Mucosa of gallbladder (tissue), 1 donor: ENCODE results near the gene MNS1. TPM values are rescaled to one million over a fixed set of nuclear protein-coding genes. Genes with fewer than 3 reads are reported as not detected.
"Not testable (repeated sequence)": the region's sequence is repeated elsewhere in the genome, so short reads cannot be mapped to it uniquely, and the experiment has no call there.

ENCODE experiments used
- DNase-seq: peaks from one replicate; pipeline ENCODE4 v3.0.0-alpha.2; 2020; ENCODE audit warnings: low spot score
- total RNA-seq: library from RNA; stranded (reverse); gene quantifications from one replicate; pipeline ENCODE4 v1.2.1, GENCODE V29; 2021
- donor health status: DM: no; HTN: no; CAD: no.

Gene MNS1
- total RNA-seq: 2.2 TPM

DNA sequence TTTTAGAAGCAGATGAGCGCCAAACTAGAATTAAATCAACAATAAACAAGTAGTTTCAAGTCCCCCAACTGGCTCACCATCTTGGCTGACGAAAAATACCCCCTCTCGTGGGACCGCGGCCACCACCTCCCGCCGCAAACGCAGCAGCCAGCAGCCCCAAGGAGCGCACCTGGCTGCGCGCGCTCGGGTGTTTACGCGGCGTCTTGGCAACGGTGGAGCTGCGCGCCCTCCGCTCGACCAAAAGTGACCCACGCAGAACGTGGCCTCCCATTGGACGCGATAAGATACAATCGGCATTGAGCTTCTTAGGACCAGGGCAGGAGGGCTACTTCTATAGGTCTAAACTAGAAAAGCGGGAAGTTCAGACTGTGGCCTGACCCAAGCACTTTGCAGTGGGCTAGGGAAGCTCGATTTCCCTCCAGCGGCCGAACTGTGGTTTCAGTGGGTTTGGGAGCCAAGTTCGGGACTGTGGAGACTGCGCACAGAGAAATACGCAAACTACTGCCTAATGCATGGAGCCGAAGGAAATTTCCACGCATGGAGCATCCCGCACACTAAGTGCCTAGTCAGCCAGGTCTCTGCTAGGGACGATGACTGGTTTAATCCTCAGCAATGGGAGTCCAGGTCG is at the start of gene MNS1:
TSS of gene MNS1 (minus strand) at position 245 of the 628 bp plus-strand sequence. CDS start at position 80, 165 bp downstream.
- peak; percentile 95 for DNase-seq

DNA sequence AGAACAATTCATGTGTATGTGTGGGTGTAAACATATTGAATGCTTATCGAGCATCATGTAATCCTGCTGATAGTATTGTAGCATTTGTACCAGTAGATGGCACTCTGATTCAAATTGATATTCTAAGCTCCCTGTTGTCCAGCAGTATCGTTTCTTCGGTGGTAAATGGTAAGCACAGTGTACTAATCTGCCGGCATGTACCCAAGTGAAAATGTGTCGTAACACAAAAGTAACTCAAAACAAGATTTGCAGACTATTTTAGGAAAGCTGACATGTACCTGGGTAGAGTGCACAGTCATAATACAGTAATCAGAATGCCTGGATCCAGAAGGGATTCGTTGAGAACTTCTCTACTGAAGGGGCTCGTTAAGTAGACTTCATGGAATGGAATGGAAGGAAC is 31.7 kb upstream of the MNS1 start:
- DNase-seq: no peak

GRCh38 chr15:56495533-56495932 is 30.6 kb upstream of the MNS1 start:
- DNase-seq: no peak

DNA sequence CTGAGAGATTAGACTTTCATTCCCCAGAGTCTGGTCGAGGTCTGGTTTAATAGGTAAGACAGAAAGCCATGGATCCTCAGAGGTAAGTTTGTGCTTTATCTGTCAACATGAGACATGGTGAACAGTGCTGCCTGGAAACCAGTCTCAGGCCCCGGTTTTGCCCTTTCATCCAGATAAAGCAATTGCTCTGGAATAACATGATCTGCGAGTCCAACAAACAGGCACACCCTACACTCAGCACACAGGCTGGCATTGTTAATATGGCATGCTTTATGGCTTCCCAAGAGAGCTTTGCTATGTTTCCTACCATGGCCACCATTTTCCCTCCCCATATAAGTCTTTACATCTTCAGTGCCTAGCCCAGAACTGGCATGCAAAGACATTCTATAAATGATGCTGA is 30.1 kb upstream of the MNS1 start:
- DNase-seq: no peak

DNA sequence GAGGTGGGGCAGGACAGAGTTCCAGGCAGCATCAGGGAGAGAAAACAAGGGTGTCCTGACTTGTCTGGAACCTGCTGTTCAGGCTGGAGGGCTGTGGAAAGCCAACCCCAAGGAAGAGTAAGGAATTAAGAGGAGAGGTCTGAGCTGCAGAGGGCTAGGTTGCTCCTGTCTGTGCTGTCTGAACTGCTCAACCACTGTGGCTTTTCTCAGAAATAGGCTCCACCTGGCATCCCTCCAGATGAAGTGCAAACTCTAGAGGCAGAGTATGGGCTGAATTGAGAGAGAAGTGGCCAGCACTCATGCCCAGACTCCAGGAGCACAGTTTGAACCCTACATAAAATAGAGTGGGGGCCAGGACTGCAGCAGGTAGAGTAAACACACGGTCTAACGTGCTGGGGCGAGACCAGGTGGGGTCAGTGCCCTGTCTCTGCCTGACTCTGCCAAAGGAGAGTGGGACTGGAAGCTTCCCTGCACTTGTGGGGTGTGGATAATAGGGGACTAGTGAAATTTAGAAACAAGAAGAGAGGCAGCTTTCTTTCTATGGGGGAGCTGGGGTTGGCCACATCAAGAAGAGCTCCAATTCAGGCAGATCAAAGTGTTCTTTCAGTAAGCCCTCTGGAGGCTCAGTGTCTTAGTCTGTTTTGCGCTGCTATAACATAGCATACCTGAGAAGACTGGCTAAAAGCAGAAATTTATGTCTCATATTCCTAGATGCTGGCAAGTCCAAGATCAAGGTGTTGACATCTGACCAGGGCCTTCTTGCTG is 28.0 kb upstream of the MNS1 start:
- DNase-seq: no peak

GRCh38 chr15:56492236-56492635 is 27.3 kb upstream of the MNS1 start:
- DNase-seq: no peak

- peak; percentile 77 for DNase-seq
Measured at GRCh38 chr15:56491110-56491722, 26.3 kb upstream of the MNS1 start.

DNA sequence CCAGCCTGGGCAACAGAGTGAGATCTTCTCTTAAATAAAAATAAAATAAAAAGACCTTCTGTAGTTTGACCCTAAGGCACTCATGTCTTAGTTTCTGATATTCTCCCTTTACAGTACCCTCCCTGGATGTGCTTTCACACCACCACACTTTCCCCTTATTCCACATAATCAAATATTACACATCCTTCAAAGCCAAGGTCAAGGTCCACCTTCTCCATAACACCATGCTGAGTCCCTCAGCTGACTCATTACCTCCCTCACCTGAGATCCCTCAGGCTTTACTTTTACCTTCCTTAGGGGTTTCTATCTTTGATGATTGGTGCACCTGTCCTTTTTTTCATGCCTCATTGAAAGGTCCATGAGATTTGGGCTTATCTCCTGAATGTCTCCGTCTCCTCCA is 25.5 kb upstream of the MNS1 start:
- no peak for DNase-seq

GRCh38 chr15:56486206-56486605 is 21.3 kb upstream of the MNS1 start:
- not testable (repeated sequence) for DNase-seq

DNA sequence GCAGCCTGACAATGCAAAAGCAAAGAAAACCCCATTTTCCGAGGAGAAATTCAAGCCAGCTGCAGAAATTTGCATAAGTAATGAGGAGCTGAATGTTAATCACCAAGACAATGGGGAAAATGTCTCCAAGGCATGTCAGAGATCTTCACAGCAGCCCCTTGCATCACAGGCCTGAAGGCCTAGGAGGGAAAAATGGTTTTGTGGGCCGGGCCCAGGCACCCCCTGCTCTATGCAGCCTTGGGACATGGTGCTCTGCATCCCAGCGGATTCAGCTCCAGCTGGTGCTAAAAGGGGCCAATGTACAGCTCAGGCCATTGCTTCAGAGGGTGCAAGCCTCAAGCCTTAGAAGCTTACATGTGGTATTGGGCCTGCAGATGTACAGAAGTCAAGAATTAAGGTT is 20.5 kb upstream of the MNS1 start:
- not testable (repeated sequence) for DNase-seq

GRCh38 chr15:56484287-56484686 is 19.4 kb upstream of the MNS1 start:
- DNase-seq: no peak

- DNase-seq: no peak
Measured at GRCh38 chr15:56475351-56475750, 10.4 kb upstream of the MNS1 start.

- no peak for DNase-seq
Measured at GRCh38 chr15:56473017-56473416, 8.1 kb upstream of the MNS1 start.

DNA sequence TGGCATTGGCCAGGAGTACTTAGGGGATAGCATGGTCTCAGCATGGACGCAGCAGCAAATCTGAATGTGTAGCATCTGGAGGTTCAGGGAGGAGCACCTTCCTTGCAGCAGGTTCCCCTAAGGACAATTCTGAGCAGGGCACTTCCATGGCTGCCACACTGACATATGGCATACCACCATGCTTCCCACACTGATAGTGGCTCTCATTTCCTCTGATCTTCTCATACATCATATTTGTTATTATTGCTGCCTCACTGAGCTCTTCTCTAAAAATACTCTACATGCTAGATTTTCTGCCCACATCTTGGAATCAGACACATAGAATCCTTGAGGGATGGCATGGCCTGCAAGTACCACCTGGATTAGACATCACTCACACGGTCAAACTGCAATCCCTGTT is 7.3 kb upstream of the MNS1 start:
- no peak for DNase-seq

DNA sequence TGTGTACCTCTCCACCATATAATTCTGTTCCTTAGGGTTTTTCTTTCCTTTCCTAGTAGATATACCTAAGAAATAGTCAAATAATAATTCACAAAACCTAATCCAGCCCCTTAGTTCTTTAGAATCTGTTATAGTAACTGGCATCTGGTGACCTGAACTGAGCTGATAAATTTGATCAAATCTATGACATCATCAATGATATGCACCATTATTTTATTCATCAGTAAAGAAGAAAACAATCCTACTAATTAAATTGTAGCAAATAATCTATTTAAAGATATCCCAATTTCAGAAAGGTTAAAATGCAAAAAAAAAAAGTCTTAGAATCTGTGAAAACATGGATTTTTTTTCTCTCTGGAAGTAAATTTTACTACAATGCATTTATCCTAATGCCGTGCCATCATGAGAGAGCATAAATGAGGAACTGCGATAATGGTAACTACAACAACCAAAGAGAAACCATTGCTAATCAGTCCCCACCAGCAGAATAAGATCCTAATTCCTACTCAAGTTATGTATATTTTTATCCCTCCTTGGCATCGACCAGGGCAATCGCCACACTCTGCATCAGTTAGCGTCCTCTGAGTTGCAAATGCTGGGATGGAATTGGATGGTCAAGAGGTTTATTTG is 6.6 kb upstream of the MNS1 start:
- no peak for DNase-seq

DNA sequence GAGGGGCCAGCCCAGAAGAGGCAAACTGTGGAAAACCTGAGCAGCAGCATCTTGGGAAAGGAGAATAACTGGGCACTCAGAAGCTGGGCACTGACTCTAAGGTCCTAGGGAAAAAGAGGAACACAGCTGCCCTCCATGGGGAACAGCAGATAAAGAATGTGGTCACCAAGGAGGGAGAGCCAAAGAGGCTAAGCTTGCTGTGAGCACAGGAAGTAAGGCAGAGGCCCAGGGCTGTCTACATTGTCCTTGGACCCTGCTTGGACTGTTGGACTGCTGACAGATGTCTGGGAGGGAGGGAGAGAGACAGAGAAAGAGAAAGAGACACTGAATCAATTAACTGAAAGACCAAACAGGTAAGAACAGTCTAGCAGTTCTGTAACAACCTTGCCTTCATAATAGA is 4.5 kb upstream of the MNS1 start:
- DNase-seq: peak; percentile 28

DNA sequence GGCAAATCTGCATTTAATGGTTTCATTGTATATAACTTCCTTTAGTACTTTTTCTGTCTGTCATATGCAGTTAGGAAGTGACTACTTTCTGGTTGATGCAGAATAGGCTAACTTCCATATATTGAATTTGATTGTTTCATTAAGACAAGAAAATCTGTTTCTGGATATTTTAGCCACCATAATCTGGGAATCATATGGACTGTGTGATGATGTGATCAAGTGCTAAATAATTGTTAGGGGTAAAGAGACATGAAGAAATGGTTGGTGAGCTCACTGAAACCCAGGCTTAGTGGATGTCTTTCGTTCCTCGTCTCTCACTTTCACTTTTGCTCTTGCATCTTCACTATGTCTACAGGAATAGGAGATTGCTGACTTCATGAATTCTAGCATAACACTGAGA is 3.5 kb upstream of the MNS1 start:
- no peak for DNase-seq

- DNase-seq: no peak
Measured at GRCh38 chr15:56467616-56468015, 2.7 kb upstream of the MNS1 start.

GRCh38 chr15:56460947-56461346 is 4.0 kb downstream of the MNS1 start:
- DNase-seq: no peak

DNA sequence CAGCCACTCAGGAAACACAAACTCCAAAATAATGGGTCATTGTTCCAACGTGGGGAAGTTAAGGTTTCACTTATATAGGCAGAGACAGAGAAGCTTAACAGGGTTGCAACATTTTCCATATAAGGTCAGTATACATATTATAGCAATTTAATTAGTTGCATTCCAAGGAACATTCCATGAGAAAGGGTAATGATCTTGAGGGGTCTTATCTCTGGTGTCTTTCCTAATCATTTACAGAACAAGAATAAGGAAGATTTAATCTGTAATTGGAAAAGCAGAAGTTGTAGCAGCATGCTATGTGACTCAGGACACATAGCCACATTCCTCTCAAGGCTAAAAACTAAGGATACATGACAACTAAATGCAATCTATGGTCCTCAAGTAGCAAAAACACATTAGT is 4.9 kb downstream of the MNS1 start:
- no peak for DNase-seq

DNA sequence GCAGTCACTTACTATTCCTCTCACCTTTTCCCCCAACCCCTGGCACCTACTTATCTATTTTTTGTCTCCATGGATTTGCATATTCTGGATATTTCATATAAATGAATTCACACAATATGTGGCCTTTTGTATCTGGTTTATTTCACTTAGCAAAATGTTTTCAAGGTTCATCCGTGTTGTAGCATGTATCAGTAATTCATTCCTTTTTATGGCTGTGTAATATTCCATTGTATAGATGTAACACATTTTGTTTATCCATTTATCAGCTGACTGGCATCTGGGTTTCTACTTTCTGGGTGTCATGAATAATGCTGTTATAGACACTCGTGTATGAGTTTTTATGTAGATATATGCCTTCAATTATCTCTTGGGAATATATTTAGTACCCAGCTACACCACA is 5.8 kb downstream of the MNS1 start:
- no peak for DNase-seq

GRCh38 chr15:56456229-56456628 is 8.7 kb downstream of the MNS1 start:
- DNase-seq: no peak

GRCh38 chr15:56454836-56455235 is 10.1 kb downstream of the MNS1 start:
- no peak for DNase-seq
